Activated CD8-positive, alpha-beta T cell treated with anti-CD3 and anti-CD28 coated beads, Interleukin-2, amount 10 ng/mL, durations not matched to agents 7 days and 5 days (primary cell): ENCODE data around the gene GLIS1. TPM values are rescaled to one million over a fixed set of nuclear protein-coding genes. Genes with fewer than 3 reads are reported as not detected.

Experiments
- ATAC-seq: fragments of 150-1000 bp; cut with Tn5 transposase; one replicate; pipeline ENCODE4 v1.10.0; 2021; ENCODE audit warnings: moderate library complexity
- CTCF ChIA-PET: fragments of 350-600 bp; sonication (Branson Sonifier 250); formaldehyde crosslinking; loops from one replicate; lab custom pipeline; 2021; ENCODE audit warnings: antibody characterized with exemption; lab: Charles Lee
- POLR2A ChIA-PET: fragments of 350-600 bp; sonication (Branson Sonifier 250); formaldehyde crosslinking; loops from one replicate; lab custom pipeline; 2021; ENCODE audit warnings: antibody characterized with exemption; lab: Charles Lee
- DNase-seq: peaks from one replicate; pipeline ENCODE4 v3.0.0-alpha.2; 2020
- H3K27ac Mint-ChIP-seq: one replicate; pipeline ENCODE4 v1.8.0; 2021; ENCODE audit warnings: mild to moderate bottlenecking, mixed read lengths
- H3K27me3 Mint-ChIP-seq: one replicate; pipeline ENCODE4 v1.8.0; 2021; ENCODE audit warnings: low read depth, mixed read lengths
- H3K36me3 Mint-ChIP-seq: one replicate; pipeline ENCODE4 v1.8.0; 2021; ENCODE audit warnings: low read depth, mixed read lengths
- H3K4me1 Mint-ChIP-seq: one replicate; pipeline ENCODE4 v1.8.0; 2021; ENCODE audit warnings: low read depth, mixed read lengths
- H3K4me3 Mint-ChIP-seq: one replicate; pipeline ENCODE4 v1.8.0; 2021; ENCODE audit warnings: mild to moderate bottlenecking, mixed read lengths
- H3K9me3 Mint-ChIP-seq: one replicate; pipeline ENCODE4 v1.8.0; 2022; ENCODE audit warnings: mixed read lengths; ENCODE audit not compliant: insufficient read depth
- total RNA-seq, 2 experiments: library from RNA; stranded (reverse); gene quantifications; one replicate each; pipeline ENCODE4 v1.2.3, GENCODE V29; 2021

Gene GLIS1
- total RNA-seq, 2 experiments from 2014 or later = not detected

- Mint-ChIP-seq H3K4me3 (no peak overlapping the region), H3K27ac (no peak overlapping the region), H3K9me3 (no peaks in the 10 kb centered on the region), H3K36me3 (no peaks in the 10 kb centered on the region), H3K4me1 (peaks cover 19% of the 10 kb centered on the region), H3K27me3 (peaks cover 7% of the 10 kb centered on the region)
- ChIA-PET CTCF (no interaction called here), POLR2A (interaction anchor here (0.7 kb wide), 1 partner anchor 9 kb away, joined by 3 read pairs; no protein-coding TSS in a partner anchor)
- DNase-seq (no peak), ATAC-seq (no peak)
These were observed 156.5 kb downstream of the GLIS1 start for GRCh38 chr1:53582211-53583020.

DNA sequence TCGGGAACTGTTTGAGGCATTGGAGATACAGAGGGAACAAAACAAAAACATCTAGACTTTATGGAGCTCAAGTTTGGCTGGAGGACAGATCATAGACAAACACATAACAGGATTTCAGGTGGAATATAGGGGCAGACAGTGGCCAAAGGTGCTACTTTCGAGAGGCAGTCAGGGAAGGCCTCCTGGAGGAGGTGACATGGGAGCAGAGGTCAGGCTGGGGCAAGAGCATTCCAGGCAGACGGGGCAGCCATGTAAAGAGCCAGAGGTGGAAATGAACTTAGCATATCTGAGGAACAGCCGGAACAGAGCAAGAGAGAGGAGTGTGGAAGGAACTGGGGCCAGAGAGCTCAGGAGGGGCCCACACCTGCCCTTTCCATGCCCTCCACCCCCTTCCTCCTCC is 157.5 kb downstream of the GLIS1 start:
- ChIA-PET CTCF (no interaction called here), POLR2A (no interaction called here)
- no peak overlapping the region for H3K4me3 Mint-ChIP-seq
- H3K36me3 Mint-ChIP-seq = no peaks in the 10 kb centered on the region
- no peaks in the 10 kb centered on the region for H3K9me3 Mint-ChIP-seq
- peaks cover 4% of the 10 kb centered on the region for H3K27me3 Mint-ChIP-seq
- H3K4me1 Mint-ChIP-seq = peaks cover 19% of the 10 kb centered on the region
- DNase-seq (no peak), ATAC-seq (no peak)
- H3K27ac Mint-ChIP-seq = no peak overlapping the region

DNA sequence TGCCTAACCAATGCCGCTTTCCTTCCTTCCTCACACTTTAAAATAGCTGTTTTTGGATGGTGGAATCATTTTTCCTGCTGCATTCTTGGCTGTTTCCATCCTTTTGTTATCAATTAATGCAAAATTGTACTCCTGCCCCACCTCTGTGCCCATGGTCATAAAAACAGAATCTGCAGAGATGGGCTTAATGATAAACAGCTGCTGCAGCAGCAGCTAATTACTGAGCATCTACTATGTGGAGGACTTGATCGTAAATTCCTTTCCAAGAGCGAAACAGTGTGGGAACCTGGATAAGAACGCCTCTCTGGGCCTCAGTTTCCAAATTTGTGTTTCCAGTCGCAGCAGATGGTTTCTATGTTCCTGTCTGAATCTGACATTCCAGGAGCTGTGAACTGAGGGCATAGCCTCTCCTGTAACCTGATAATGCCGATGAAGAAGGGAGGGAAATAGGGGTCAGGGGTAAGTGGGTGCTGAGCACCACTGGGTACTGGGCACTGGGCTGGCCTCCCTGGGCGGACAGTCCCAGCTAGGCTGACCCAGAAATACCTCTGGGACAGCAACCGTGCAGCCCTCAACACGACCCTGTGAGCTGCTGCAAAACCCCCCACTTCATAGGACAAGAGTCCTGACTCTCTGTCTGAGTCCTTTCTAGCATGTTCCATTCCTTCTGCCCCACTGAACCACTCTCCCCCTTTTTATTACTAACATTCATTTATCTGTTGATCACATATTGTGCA is 158.1 kb downstream of the GLIS1 start:
- CTCF ChIA-PET = no interaction called here
- Mint-ChIP-seq H3K27me3 (peaks cover 3% of the 10 kb centered on the region), H3K4me1 (peaks cover 19% of the 10 kb centered on the region), H3K9me3 (no peaks in the 10 kb centered on the region), H3K4me3 (no peak overlapping the region), H3K27ac (no peak overlapping the region), H3K36me3 (no peaks in the 10 kb centered on the region)
- DNase-seq (no peak), ATAC-seq (no peak)
- POLR2A ChIA-PET = no interaction called here

GRCh38 chr1:53580009-53580400 is 159.0 kb downstream of the GLIS1 start:
- ATAC-seq = no peak
- POLR2A ChIA-PET = no interaction called here
- Mint-ChIP-seq H3K27ac (no peak overlapping the region), H3K36me3 (no peaks in the 10 kb centered on the region), H3K27me3 (peaks cover 3% of the 10 kb centered on the region), H3K4me1 (peaks cover 18% of the 10 kb centered on the region), H3K9me3 (no peaks in the 10 kb centered on the region), H3K4me3 (no peak overlapping the region)
- no peak for DNase-seq
- CTCF ChIA-PET = no interaction called here

- ATAC-seq = no peak
- Mint-ChIP-seq H3K4me1 (peaks cover 17% of the 10 kb centered on the region), H3K36me3 (no peaks in the 10 kb centered on the region), H3K27ac (no peak overlapping the region), H3K9me3 (no peaks in the 10 kb centered on the region), H3K27me3 (peaks cover 3% of the 10 kb centered on the region), H3K4me3 (no peak overlapping the region)
- ChIA-PET CTCF (interaction anchor here (1.0 kb wide), 1 partner anchor 18 kb away, joined by 3 read pairs; no protein-coding TSS in a partner anchor), POLR2A (no interaction called here)
- no peak for DNase-seq
These were observed 159.5 kb downstream of the GLIS1 start for GRCh38 chr1:53579221-53580008.

DNA sequence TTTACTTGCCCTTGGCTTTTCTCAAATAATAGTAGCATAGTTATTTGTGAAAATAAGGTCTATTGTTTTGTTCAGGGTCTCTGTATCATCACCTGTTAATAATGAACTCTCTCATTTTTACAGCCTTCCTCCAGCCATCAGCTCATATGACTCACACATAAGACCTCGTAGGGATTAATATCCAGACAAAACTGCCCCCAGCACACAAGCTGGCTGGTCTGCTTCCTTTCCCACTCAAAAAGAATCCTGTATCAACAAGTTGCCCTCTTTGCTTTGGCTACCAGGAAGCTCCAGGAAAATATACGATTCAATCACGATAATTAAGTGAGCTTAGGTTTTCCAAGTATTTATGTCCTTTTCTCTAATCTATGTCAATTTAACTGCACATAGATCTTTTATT is 160.6 kb downstream of the GLIS1 start:
- POLR2A ChIA-PET = no interaction called here
- Mint-ChIP-seq H3K36me3 (no peaks in the 10 kb centered on the region), H3K27me3 (peaks cover 4% of the 10 kb centered on the region), H3K9me3 (no peaks in the 10 kb centered on the region), H3K4me1 (peaks cover 12% of the 10 kb centered on the region), H3K27ac (no peak overlapping the region), H3K4me3 (no peak overlapping the region)
- ATAC-seq = no peak
- DNase-seq = no peak
- CTCF ChIA-PET = interaction anchor here (1.0 kb wide), 1 partner anchor 17 kb away, joined by 3 read pairs; no protein-coding TSS in a partner anchor

DNA sequence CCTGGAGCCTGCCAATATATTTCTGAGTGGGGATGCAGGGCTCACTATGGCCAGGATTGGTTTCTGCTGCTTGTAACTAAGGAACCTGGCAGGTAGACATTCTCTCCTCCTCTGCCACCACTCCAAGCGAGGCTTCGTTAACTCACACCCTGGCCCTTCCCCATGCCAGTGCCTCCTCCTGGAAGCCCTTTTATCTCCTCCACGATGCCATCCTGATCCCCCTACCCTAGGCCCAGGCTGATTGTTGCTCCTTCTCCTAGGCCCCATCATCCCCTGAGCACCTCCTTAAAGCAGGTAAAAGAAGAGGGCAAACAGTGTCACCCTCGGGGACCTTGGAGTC is 161.2 kb downstream of the GLIS1 start:
- Mint-ChIP-seq H3K36me3 (no peaks in the 10 kb centered on the region), H3K4me3 (no peak overlapping the region), H3K9me3 (no peaks in the 10 kb centered on the region), H3K27me3 (peaks cover 5% of the 10 kb centered on the region), H3K27ac (no peak overlapping the region), H3K4me1 (peaks cover 12% of the 10 kb centered on the region)
- ChIA-PET POLR2A (no interaction called here), CTCF (no interaction called here)
- DNase-seq (no peak), ATAC-seq (no peak)

- no peaks in the 10 kb centered on the region for H3K36me3 Mint-ChIP-seq
- no peaks in the 10 kb centered on the region for H3K9me3 Mint-ChIP-seq
- ATAC-seq = no peak
- ChIA-PET POLR2A (no interaction called here), CTCF (no interaction called here)
- peaks cover 5% of the 10 kb centered on the region for H3K27me3 Mint-ChIP-seq
- DNase-seq = no peak
- peaks cover 10% of the 10 kb centered on the region for H3K4me1 Mint-ChIP-seq
- no peak overlapping the region for H3K4me3 Mint-ChIP-seq
- peak overlapping the region; percentile 33 for H3K27ac Mint-ChIP-seq
These were observed 161.9 kb downstream of the GLIS1 start for GRCh38 chr1:53576866-53577760.

GRCh38 chr1:53576381-53576801 is 162.6 kb downstream of the GLIS1 start:
- H3K36me3 Mint-ChIP-seq = no peaks in the 10 kb centered on the region
- H3K4me3 Mint-ChIP-seq = no peak overlapping the region
- no peak for ATAC-seq
- H3K27ac Mint-ChIP-seq = peak overlapping the region; percentile 8
- ChIA-PET POLR2A (no interaction called here), CTCF (no interaction called here)
- H3K27me3 Mint-ChIP-seq = peaks cover 5% of the 10 kb centered on the region
- DNase-seq = no peak
- H3K4me1 Mint-ChIP-seq = peaks cover 10% of the 10 kb centered on the region
- no peaks in the 10 kb centered on the region for H3K9me3 Mint-ChIP-seq

DNA sequence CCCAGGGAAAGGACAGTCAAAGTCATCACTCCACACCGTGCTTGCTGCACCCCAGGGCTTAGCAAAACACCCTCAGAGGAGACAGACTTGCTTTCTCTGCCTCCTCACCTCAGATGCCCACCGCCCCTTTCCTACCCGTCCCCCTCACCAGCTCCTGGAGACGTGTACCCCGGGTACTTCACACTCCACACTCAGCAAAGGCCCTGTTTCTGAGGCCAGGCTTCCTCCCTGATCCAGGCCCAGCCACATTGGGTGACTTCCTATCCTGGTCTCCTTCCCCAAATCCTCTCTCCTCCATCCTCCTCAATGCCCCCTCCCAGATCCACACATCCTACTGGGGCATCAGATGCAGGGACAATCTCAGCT is 163.0 kb downstream of the GLIS1 start:
- Mint-ChIP-seq H3K4me1 (peaks cover 10% of the 10 kb centered on the region), H3K4me3 (no peak overlapping the region), H3K27me3 (peaks cover 5% of the 10 kb centered on the region), H3K36me3 (no peaks in the 10 kb centered on the region), H3K27ac (no peak overlapping the region), H3K9me3 (no peaks in the 10 kb centered on the region)
- DNase-seq (no peak), ATAC-seq (no peak)
- POLR2A ChIA-PET = no interaction called here
- CTCF ChIA-PET = no interaction called here
